ENCODE measurements around the gene DVL2. TPM values are rescaled to one million over a fixed set of nuclear protein-coding genes. Genes with fewer than 3 reads are reported as not detected.
A peak's percentile ranks its signal among the peaks of the same experiment; 100 is the strongest.

Gene DVL2
- total and polyA plus RNA-seq, 2 of the 13 experiments (the other 11 are each of a cell fraction or from before 2014, with no cell fraction given), result 5.7 to 38.2 TPM

GRCh38 chr17:7266784-7267183 is 32.5 kb upstream of the DVL2 start:
- H3K4me1 ChIP-seq (ENCODE audit: insufficient read depth, low read length), result peaks cover 62% of the 10 kb centered on the region
- BruUV-seq (replicated peaks), result no TSS peak
- no peak overlapping the region for H3K27ac ChIP-seq (ENCODE audit: extremely low read length, insufficient read depth, low read length)
- no peaks in the 10 kb centered on the region for H3K36me3 ChIP-seq (replicated peaks in 1 of 2; ENCODE audit: control insufficient read depth in 1 of 2, insufficient read depth in 2 of 2, low read length in 2 of 2)
- 0% methylated on average over 1 of the region's 1 CpG for WGBS (ENCODE audit: low lambda C conversion rate)
- H3K9ac ChIP-seq (ENCODE audit: insufficient read depth, low read depth, low read length), result no peak overlapping the region
- no peaks in the 10 kb centered on the region for H3K27me3 ChIP-seq (ENCODE audit: control insufficient read depth in 1 of 2, insufficient read depth in 2 of 2, low read length in 2 of 2)
- H3K4me2 ChIP-seq (ENCODE audit: low read depth, low read length), result peak overlapping the region; percentile 32; the same call in 1 of the 2 replicates
- no peaks in the 10 kb centered on the region for H3K79me2 ChIP-seq (ENCODE audit: insufficient read depth, low read length)
- CTCF ChIA-PET (ENCODE audit: low intra/inter-chr PET ratio, low total read pairs), result no interaction called here
- ATAC-seq (peak; percentile 25; the same call in 1 of the 3 replicates), FAIRE-seq (no peak), DNase-seq (ENCODE audit: low spot score) (no peak)
- POLR2A ChIA-PET, result interaction anchor here (0.8 to 3.2 kb wide), 10 partner anchors 8 to 348 kb away, joined by 3 to 26 read pairs (median 4); partner anchors contain the start of genes ACADVL, CTDNEP1, DLG4 and DVL2
- intact Hi-C loops (cut with micrococcal nuclease; ENCODE audit: unreplicated experiment) (no loop called here), in situ Hi-C loops (cut with HindIII; ENCODE audit: extremely low pct_ligation_motif_present, low pct_unique_long_range_greater_than_20kb) (no loop called here)
- no peak overlapping the region for H2AFZ ChIP-seq (ENCODE audit: low read length)
- no peaks in the 10 kb centered on the region for H3K9me3 ChIP-seq (ENCODE audit: low read length)
- TF ChIP-seq, protein P1, sequence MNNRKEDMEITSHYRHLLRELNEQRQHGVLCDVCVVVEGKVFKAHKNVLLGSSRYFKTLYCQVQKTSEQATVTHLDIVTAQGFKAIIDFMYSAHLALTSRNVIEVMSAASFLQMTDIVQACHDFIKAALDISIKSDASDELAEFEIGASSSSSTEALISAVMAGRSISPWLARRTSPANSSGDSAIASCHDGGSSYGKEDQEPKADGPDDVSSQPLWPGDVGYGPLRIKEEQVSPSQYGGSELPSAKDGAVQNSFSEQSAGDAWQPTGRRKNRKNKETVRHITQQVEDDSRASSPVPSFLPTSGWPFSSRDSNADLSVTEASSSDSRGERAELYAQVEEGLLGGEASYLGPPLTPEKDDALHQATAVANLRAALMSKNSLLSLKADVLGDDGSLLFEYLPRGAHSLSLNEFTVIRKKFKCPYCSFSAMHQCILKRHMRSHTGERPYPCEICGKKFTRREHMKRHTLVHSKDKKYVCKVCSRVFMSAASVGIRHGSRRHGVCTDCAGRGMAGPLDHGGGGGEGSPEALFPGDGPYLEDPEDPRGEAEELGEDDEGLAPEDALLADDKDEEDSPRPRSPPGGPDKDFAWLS (CRISPR knock-in tag; IDR thresholded peaks at IDR 0.05; ENCODE audit: borderline replicate concordance), result no peak
- TF ChIP-seq EEA1 (CRISPR knock-in tag; IDR thresholded peaks at IDR 0.05; ENCODE audit: borderline replicate concordance) (no peak), BRF2 (CRISPR knock-in tag; IDR thresholded peaks at IDR 0.05) (no peak), ETS1 (CRISPR knock-in tag; IDR thresholded peaks at IDR 0.05) (no peak), U2AF2 (IDR thresholded peaks at IDR 0.05; ENCODE audit: low read depth, low read length) (no peak), MYNN (CRISPR knock-in tag; IDR thresholded peaks at IDR 0.05; ENCODE audit: low read depth) (no peak), ZNF615 (CRISPR knock-in tag; IDR thresholded peaks at IDR 0.05; ENCODE audit: borderline replicate concordance) (no peak), SRSF4 (IDR thresholded peaks at IDR 0.05; ENCODE audit: low read depth, low read length, poor library complexity, severe bottlenecking) (no peak), ARID4A (CRISPR knock-in tag; IDR thresholded peaks at IDR 0.05; ENCODE audit: borderline replicate concordance) (no peak)
- TF ChIP-seq, protein P2, sequence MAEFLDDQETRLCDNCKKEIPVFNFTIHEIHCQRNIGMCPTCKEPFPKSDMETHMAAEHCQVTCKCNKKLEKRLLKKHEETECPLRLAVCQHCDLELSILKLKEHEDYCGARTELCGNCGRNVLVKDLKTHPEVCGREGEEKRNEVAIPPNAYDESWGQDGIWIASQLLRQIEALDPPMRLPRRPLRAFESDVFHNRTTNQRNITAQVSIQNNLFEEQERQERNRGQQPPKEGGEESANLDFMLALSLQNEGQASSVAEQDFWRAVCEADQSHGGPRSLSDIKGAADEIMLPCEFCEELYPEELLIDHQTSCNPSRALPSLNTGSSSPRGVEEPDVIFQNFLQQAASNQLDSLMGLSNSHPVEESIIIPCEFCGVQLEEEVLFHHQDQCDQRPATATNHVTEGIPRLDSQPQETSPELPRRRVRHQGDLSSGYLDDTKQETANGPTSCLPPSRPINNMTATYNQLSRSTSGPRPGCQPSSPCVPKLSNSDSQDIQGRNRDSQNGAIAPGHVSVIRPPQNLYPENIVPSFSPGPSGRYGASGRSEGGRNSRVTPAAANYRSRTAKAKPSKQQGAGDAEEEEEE (CRISPR knock-in tag; IDR thresholded peaks at IDR 0.05; ENCODE audit: borderline replicate concordance), result no peak
- no peak overlapping the region for H3K4me3 ChIP-seq (replicated peaks in 1 of 3; ENCODE audit: insufficient read depth in 1 of 3, low read depth in 2 of 3, low read length in 3 of 3)
- H4K20me1 ChIP-seq (ENCODE audit: insufficient read depth, low read length), result no peaks in the 10 kb centered on the region

All from HepG2 (cell line).